B cell (primary cell): ENCODE results near the gene SCFD2. TPM values are rescaled to one million over a fixed set of nuclear protein-coding genes. Genes with fewer than 3 reads are reported as not detected.
"Not testable (repeated sequence)": the region's sequence is repeated elsewhere in the genome, so short reads cannot be mapped to it uniquely, and the experiment has no call there.

Experiments
- ATAC-seq: fragments of 200-7000 bp; cut with Tn5 transposase; one replicate; pipeline ENCODE4 v1.10.0; 2021; ENCODE audit warnings: low read depth, mild to moderate bottlenecking, moderate number of reproducible peaks, moderate library complexity
- CTCF ChIA-PET: fragments of 350-600 bp; sonication (Branson Sonifier 250); formaldehyde crosslinking; loops from one replicate; lab custom pipeline; 2021; ENCODE audit warnings: antibody characterized with exemption, inconsistent platforms; lab: Charles Lee
- POLR2A ChIA-PET: fragments of 350-600 bp; sonication (Branson Sonifier 250); formaldehyde crosslinking; loops from one replicate; lab custom pipeline; 2021; ENCODE audit warnings: antibody characterized with exemption; lab: Charles Lee
- DNase-seq: peaks from one replicate; pipeline ENCODE4 v3.0.0; 2013
- H2AFZ ChIP-seq: 2 replicates; pipeline ENCODE4 v1.6.1; 2012; ENCODE audit warnings: mild to moderate bottlenecking, low read depth, low read length; ENCODE audit not compliant: insufficient read depth, poor library complexity, severe bottlenecking
- H3K27ac ChIP-seq, 2 donors: 1 replicate in 1 of 2; 2 replicates in 1 of 2; pipeline ENCODE4 v1.5.1; 2012 to 2013; ENCODE audit warnings: low read length in 2 of 2, mild to moderate bottlenecking in 2 of 2, moderate library complexity in 1 of 2
- H3K27me3 ChIP-seq, 4 experiments: fragments of 200-600 bp in 1 of 4; sonication (generic) in 1 of 4; replicated peaks in 1 of 4; 1 replicate in 2 of 4; 2 replicates in 2 of 4; pipeline versions ENCODE4 v1.6.1 to v1.7.0; 2013 to 2016; ENCODE audit warnings: low read length in 3 of 4, mild to moderate bottlenecking in 2 of 4, mixed read lengths in 1 of 4, moderate library complexity in 1 of 4; ENCODE audit not compliant: insufficient read depth in 4 of 4, control insufficient read depth in 3 of 4; ENCODE audit errors: control extremely low read depth in 1 of 4
- H3K36me3 ChIP-seq, 2 experiments: replicated peaks in 1 of 2; 1 replicate in 1 of 2; 2 replicates in 1 of 2; pipeline versions ENCODE4 v1.6.1 to v1.7.1; 2013; ENCODE audit warnings: low read length in 1 of 2; ENCODE audit not compliant: insufficient read depth in 2 of 2, control insufficient read depth in 1 of 2; ENCODE audit errors: control extremely low read depth in 1 of 2, extremely low read depth in 1 of 2
- H3K4me1 ChIP-seq, 2 donors: fragments of 200-600 bp in 1 of 2; sonication (generic) in 1 of 2; 1 replicate in 1 of 2; 2 replicates in 1 of 2; pipeline versions ENCODE4 v1.5.1 to v1.6.1; 2013 to 2017; ENCODE audit warnings: low read length in 2 of 2; ENCODE audit not compliant: control insufficient read depth in 2 of 2, insufficient read depth in 2 of 2
- H3K4me2 ChIP-seq: replicated peaks from 2 replicates; pipeline ENCODE3; 2012; ENCODE audit warnings: mild to moderate bottlenecking, low read depth, low read length; ENCODE audit not compliant: poor library complexity, severe bottlenecking
- H3K4me3 ChIP-seq, 5 experiments: fragments of 200-600 bp in 1 of 5; sonication (generic) in 1 of 5; 1 replicate in 3 of 5; 2 replicates in 2 of 5; pipeline versions ENCODE4 v1.5.1 to v1.7.0; 2011 to 2016; ENCODE audit warnings: low read length in 4 of 5, mild to moderate bottlenecking in 4 of 5, low read depth in 2 of 5, control low read depth in 1 of 5, moderate library complexity in 1 of 5; ENCODE audit not compliant: insufficient read depth in 1 of 5; ENCODE audit errors: control extremely low read depth in 1 of 5, extremely low read depth in 1 of 5
- H3K79me2 ChIP-seq: fragments of 200-600 bp; sonication (generic); one replicate; pipeline ENCODE4 v1.6.0; 2016; ENCODE audit warnings: low read length; ENCODE audit not compliant: control insufficient read depth, insufficient read depth
- H3K9ac ChIP-seq: fragments of 200-600 bp; sonication (generic); 2 replicates; pipeline ENCODE4 v1.6.1; 2017; ENCODE audit warnings: mild to moderate bottlenecking, low read length, moderate library complexity
- H3K9me3 ChIP-seq, 3 donors: one replicate each; pipeline versions ENCODE4 v1.6.1 to v1.7.1; 2013; ENCODE audit warnings: low read length in 2 of 3; ENCODE audit not compliant: control insufficient read depth in 2 of 3, insufficient read depth in 1 of 3; ENCODE audit errors: control extremely low read depth in 1 of 3
- H4K20me1 ChIP-seq: 2 replicates; pipeline ENCODE4 v1.6.0; 2012; ENCODE audit warnings: mild to moderate bottlenecking, low read length; ENCODE audit not compliant: insufficient read depth, control insufficient read depth, poor library complexity, severe bottlenecking
- H3K27ac Mint-ChIP-seq: one replicate; pipeline ENCODE4 v1.8.0; 2021; ENCODE audit warnings: mixed read lengths
- H3K27me3 Mint-ChIP-seq: one replicate; pipeline ENCODE4 v1.8.0; 2021; ENCODE audit warnings: mixed read lengths
- H3K4me1 Mint-ChIP-seq: one replicate; pipeline ENCODE4 v1.8.0; 2021; ENCODE audit warnings: mixed read lengths
- H3K4me3 Mint-ChIP-seq: one replicate; pipeline ENCODE4 v1.8.0; 2021; ENCODE audit warnings: mixed read lengths
- H3K9me3 Mint-ChIP-seq: one replicate; pipeline ENCODE4 v1.8.0; 2022; ENCODE audit warnings: mixed read lengths; ENCODE audit not compliant: insufficient read depth
- EZH2 ChIP-seq: IDR thresholded peaks from 2 replicates; pipeline ENCODE4 v1.6.1; 2012; ENCODE audit warnings: borderline replicate concordance, low read depth, mild to moderate bottlenecking, moderate library complexity, low read length; ENCODE audit not compliant: insufficient read depth, poor library complexity, severe bottlenecking
- WGBS: methylation state at CpG from one replicate; pipeline ENCODE4 v1.1.5; 2013; ENCODE audit warnings: missing lambda C conversion rate; ENCODE audit not compliant: insufficient coverage; 5-methylcytosine and 5-hydroxymethylcytosine counted together
- intact Hi-C: fragments of 100-400 bp; cut with micrococcal nuclease; formaldehyde crosslinking; loops from one replicate; pipeline ENCODE4 v1.10.0; 2022
- polyA plus RNA-seq: library from polyadenylated mRNA; depleted of rRNA; stranded (reverse); fragments of >200 nt; gene quantifications from 2 replicates; pipeline ENCODE4 v1.2.3, GENCODE V29; 2012
- total RNA-seq, 2 donors: library from RNA; stranded (reverse); fragments of 120-200 nt in 1 of 2; gene quantifications; 1 replicate in 1 of 2; 2 replicates in 1 of 2; pipeline versions ENCODE4 v1.2.3 to v1.2.4, GENCODE V29; 2013 to 2022
- TF ChIP-seq, protein P1 (sequence below): fragments of 200-600 bp; IDR thresholded peaks from one replicate; pipeline ENCODE4 v1.8.0; 2022; ENCODE audit warnings: antibody characterized with exemption, mild to moderate bottlenecking

The SCFD2 gene
- total and polyA plus RNA-seq, 2 donors (not counting 1 experiment from before 2014, with no cell fraction given) = 12.8 to 20.4 TPM

DNA sequence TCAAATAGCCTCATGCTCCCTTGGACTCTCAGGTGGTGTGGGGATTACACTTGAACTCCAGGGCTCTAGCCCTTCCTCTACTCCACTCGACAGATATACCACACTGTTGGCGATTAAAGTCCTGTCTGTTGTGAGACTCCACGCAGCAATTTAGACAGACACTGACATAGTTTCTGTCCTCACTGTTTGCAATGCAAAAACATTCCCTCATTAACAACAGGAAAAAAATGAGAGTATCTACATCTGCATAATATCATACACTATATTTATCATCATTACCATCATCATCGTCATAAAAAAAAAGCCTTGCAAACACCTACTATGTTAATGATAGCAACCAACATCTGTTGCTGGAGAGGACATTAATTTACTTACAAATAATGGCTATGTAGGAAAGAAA is 371.3 kb downstream of the SCFD2 start:
- Histone ChIP-seq H3K9ac (no peak overlapping the region), H3K4me2 (no peak overlapping the region), H3K4me3 (no peak overlapping the region), H3K4me1 (no peaks in the 10 kb centered on the region), H3K79me2 (no peaks in the 10 kb centered on the region), H3K9me3 (peaks cover 0 to 9% (median 0%) of the 10 kb centered on the region in 3 donors), H3K36me3 (no peaks in the 10 kb centered on the region), H3K27ac (no peak overlapping the region), H2AFZ (no peak overlapping the region), H3K27me3 (no peaks in the 10 kb centered on the region), H4K20me1 (no peaks in the 10 kb centered on the region)
- ATAC-seq (no peak), DNase-seq (no peak)
- TF ChIP-seq EZH2 = no peak
- TF ChIP-seq, protein P1, sequence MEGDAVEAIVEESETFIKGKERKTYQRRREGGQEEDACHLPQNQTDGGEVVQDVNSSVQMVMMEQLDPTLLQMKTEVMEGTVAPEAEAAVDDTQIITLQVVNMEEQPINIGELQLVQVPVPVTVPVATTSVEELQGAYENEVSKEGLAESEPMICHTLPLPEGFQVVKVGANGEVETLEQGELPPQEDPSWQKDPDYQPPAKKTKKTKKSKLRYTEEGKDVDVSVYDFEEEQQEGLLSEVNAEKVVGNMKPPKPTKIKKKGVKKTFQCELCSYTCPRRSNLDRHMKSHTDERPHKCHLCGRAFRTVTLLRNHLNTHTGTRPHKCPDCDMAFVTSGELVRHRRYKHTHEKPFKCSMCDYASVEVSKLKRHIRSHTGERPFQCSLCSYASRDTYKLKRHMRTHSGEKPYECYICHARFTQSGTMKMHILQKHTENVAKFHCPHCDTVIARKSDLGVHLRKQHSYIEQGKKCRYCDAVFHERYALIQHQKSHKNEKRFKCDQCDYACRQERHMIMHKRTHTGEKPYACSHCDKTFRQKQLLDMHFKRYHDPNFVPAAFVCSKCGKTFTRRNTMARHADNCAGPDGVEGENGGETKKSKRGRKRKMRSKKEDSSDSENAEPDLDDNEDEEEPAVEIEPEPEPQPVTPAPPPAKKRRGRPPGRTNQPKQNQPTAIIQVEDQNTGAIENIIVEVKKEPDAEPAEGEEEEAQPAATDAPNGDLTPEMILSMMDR = no peak
- no peaks in the 10 kb centered on the region for H3K4me1 Mint-ChIP-seq
- no peaks in the 10 kb centered on the region for H3K27me3 Mint-ChIP-seq
- intact Hi-C loops = no loop called here
- ChIA-PET CTCF (no interaction called here), POLR2A (no interaction called here)
- no peak overlapping the region for H3K4me3 Mint-ChIP-seq
- H3K27ac Mint-ChIP-seq = no peak overlapping the region
- 96% methylated on average over 3 of the region's 4 CpGs for WGBS
- H3K9me3 Mint-ChIP-seq = no peaks in the 10 kb centered on the region

DNA sequence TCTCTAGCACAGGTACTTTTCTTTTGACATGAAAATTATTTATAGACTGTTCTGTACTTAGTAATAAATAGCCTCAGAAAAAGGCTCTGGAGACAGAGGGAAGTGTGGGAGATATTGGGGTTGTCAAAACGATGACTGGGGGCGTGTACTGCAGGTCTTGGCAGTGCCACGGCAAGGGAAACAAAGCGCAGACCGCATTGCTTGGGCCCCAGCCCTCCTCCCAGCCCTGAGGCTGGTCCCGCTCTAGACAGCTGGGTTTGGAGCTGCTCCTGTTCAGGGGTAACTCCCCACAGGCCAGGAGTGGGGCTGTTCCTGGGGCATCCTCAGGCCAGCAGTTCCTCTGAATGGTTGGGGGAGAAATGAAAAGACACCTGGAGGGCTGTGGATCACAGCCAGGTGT is 372.1 kb downstream of the SCFD2 start:
- no peak overlapping the region for H2AFZ ChIP-seq
- ChIA-PET POLR2A (no interaction called here), CTCF (interaction anchor here (1.3 kb wide), 1 partner anchor 9 kb away, joined by 3 read pairs; no protein-coding TSS in a partner anchor)
- H3K27me3 Mint-ChIP-seq = no peaks in the 10 kb centered on the region
- intact Hi-C loops = no loop called here
- no peak overlapping the region for H3K27ac Mint-ChIP-seq
- no peaks in the 10 kb centered on the region for H4K20me1 ChIP-seq
- no peak overlapping the region for H3K4me3 Mint-ChIP-seq
- TF ChIP-seq EZH2 = no peak
- TF ChIP-seq, protein P1 = no peak
- H3K27me3 ChIP-seq = no peaks in the 10 kb centered on the region
- no peak overlapping the region for H3K4me2 ChIP-seq
- H3K4me3 ChIP-seq = no peak overlapping the region
- H3K4me1 ChIP-seq = no peaks in the 10 kb centered on the region
- DNase-seq (no peak), ATAC-seq (no peak)
- H3K4me1 Mint-ChIP-seq = no peaks in the 10 kb centered on the region
- WGBS = 100% methylated on average over 6 of the region's 6 CpGs
- H3K9me3 Mint-ChIP-seq = no peaks in the 10 kb centered on the region
- H3K79me2 ChIP-seq = no peaks in the 10 kb centered on the region
- no peak overlapping the region for H3K9ac ChIP-seq
- H3K27ac ChIP-seq = no peak overlapping the region
- H3K36me3 ChIP-seq = no peaks in the 10 kb centered on the region
- peaks cover 0 to 9% (median 0%) of the 10 kb centered on the region in 3 donors for H3K9me3 ChIP-seq

DNA sequence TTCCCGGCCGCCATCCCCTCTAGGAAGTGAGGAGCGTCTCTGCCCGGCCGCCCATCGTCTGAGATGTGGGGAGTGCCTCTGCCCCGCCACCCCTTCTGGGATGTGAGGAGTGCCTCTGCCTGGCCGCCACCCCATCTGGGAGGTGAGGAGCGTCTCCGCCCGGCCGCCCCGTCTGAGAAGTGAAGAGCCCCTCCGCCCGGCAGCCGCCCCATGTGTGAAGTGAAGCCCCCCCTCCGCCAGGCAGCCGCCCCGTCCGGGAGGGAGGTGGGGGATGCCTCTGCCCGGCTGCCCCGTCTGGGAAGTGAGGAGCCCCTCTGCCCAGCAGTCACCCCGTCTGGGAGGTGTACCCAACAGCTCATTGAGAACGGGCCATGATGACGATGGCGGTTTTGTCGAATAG is 373.3 kb downstream of the SCFD2 start:
- ATAC-seq, H3K4me2 ChIP-seq, H3K36me3 ChIP-seq, H3K4me3 Mint-ChIP-seq, H2AFZ ChIP-seq, POLR2A ChIA-PET, H4K20me1 ChIP-seq, H3K9me3 ChIP-seq, DNase-seq, H3K4me1 ChIP-seq, H3K9ac ChIP-seq, H3K4me1 Mint-ChIP-seq, H3K79me2 ChIP-seq, H3K27me3 Mint-ChIP-seq, H3K9me3 Mint-ChIP-seq, H3K27ac ChIP-seq, intact Hi-C loops, CTCF ChIA-PET, H3K4me3 ChIP-seq, H3K27me3 ChIP-seq, H3K27ac Mint-ChIP-seq: not testable (repeated sequence)
- WGBS = 96% methylated on average over 18 of the region's 27 CpGs
